ENCODE measurements around the gene SSH2. TPM values are rescaled to one million over a fixed set of nuclear protein-coding genes. Genes with fewer than 3 reads are reported as not detected.

Gene SSH2
- total RNA-seq, 1 donor from 2014 or later, result 37.6 TPM

GRCh38 chr17:29619251-29619650 lies 310.8 kb downstream of the SSH2 start:
- no peaks in the 10 kb centered on the region for H3K36me3 ChIP-seq
- no peaks in the 10 kb centered on the region for H3K9me3 ChIP-seq
- DNase-seq (ENCODE audit: extremely low spot score in 2 of 2), result no peak
- H3K27ac ChIP-seq, result no peak overlapping the region
- H3K4me3 ChIP-seq, result no peak overlapping the region
- intact Hi-C loops (cut with DNase I), result loop anchor here (5.0 kb wide), 1 partner anchor 37 kb away; no protein-coding TSS in a partner anchor
- no peak for TF ChIP-seq POLR2AphosphoS5 (IDR thresholded peaks at IDR 0.05; ENCODE audit: insufficient read depth in 1 of 2, low read depth in 1 of 2)
- no peak for TF ChIP-seq POLR2A (IDR thresholded peaks at IDR 0.05)
- no peak for TF ChIP-seq CTCF (IDR thresholded peaks at IDR 0.05)
- peaks cover 63% of the 10 kb centered on the region for H3K4me1 ChIP-seq
- no peaks in the 10 kb centered on the region for H3K27me3 ChIP-seq

DNA sequence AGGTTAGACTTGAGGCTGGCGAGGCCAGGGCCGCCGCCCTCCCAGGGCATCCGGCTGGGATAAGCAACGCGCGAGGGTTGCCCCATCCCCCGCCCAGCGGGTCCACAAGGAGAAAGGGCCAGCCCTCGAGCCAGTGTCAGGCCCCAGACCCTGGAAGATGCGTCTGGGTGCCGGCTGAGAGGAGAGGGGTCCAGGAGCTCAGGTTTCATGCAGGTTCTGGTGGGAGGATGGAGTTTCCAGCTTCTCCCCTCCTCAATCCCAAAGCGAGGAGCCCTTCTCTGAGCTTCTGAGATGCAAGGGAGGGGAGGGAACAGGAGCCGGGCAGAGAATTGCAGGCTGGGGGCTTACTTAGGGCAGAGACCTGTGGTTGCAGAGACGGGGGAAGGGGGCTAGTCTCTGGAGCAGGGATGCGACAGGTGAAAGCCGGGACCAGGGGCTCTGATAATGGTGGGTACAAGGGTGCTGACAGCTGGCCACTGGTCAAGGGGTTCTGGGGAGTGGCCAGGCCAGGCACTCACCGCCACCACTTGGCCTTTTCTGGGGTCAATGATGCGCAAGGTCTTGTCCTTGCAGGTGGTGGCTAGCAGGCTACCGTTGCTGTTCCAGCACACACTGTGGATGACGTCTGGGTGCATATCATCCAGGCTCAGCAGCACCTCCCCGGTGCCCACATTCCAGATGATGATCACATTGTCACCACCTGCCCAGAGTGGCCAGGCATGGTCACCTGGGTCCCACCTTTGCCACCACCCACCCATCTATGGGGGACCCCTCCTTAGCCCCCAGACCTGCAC lies 311.6 kb downstream of the SSH2 start:
- Histone ChIP-seq H3K27ac (peak overlapping the region; percentile 52), H3K9me3 (no peaks in the 10 kb centered on the region), H3K4me1 (peaks cover 71% of the 10 kb centered on the region), H3K36me3 (no peaks in the 10 kb centered on the region), H3K4me3 (peak overlapping the region; percentile 39 to 43), H3K27me3 (no peaks in the 10 kb centered on the region)
- intact Hi-C loops (cut with DNase I), result loop anchor here (5.0 kb wide), 1 partner anchor 36 kb away; no protein-coding TSS in a partner anchor
- DNase-seq (ENCODE audit: extremely low spot score in 2 of 2), result no peak
- no peak for TF ChIP-seq POLR2A (IDR thresholded peaks at IDR 0.05)
- no peak for TF ChIP-seq POLR2AphosphoS5 (IDR thresholded peaks at IDR 0.05; ENCODE audit: insufficient read depth in 1 of 2, low read depth in 1 of 2)
- no peak for TF ChIP-seq CTCF (IDR thresholded peaks at IDR 0.05)

GRCh38 chr17:29617481-29618271 lies 312.4 kb downstream of the SSH2 start:
- H3K4me1 ChIP-seq, result peaks cover 69% of the 10 kb centered on the region
- peak overlapping the region; percentile 39 to 43 for H3K4me3 ChIP-seq
- no peaks in the 10 kb centered on the region for H3K27me3 ChIP-seq
- intact Hi-C loops (cut with DNase I), result loop anchor here (5.0 kb wide), 1 partner anchor 35 kb away; no protein-coding TSS in a partner anchor
- H3K9me3 ChIP-seq, result no peaks in the 10 kb centered on the region
- TF ChIP-seq CTCF (IDR thresholded peaks at IDR 0.05) (peak in 2 of 3 experiments; percentile 54 to 62), POLR2AphosphoS5 (IDR thresholded peaks at IDR 0.05; ENCODE audit: insufficient read depth in 1 of 2, low read depth in 1 of 2) (peak; percentile 13 to 39), POLR2A (IDR thresholded peaks at IDR 0.05) (no peak)
- H3K36me3 ChIP-seq, result no peaks in the 10 kb centered on the region
- peak overlapping the region; percentile 52 for H3K27ac ChIP-seq
- DNase-seq (ENCODE audit: extremely low spot score in 2 of 2), result peak in 1 of 2 donors; percentile 87

GRCh38 chr17:29617125-29617480 lies 312.9 kb downstream of the SSH2 start:
- Histone ChIP-seq H3K4me1 (peaks cover 63% of the 10 kb centered on the region), H3K27ac (peak overlapping the region; percentile 52), H3K36me3 (no peaks in the 10 kb centered on the region), H3K9me3 (no peaks in the 10 kb centered on the region), H3K27me3 (no peaks in the 10 kb centered on the region), H3K4me3 (peak overlapping the region; percentile 39 to 43)
- peak in 1 of 2 donors; percentile 85 for DNase-seq (ENCODE audit: extremely low spot score in 2 of 2)
- intact Hi-C loops (cut with DNase I), result loop anchor here (5.0 kb wide), 1 partner anchor 35 kb away; no protein-coding TSS in a partner anchor
- peak in 2 of 3 experiments; percentile 62 to 66 for TF ChIP-seq CTCF (IDR thresholded peaks at IDR 0.05)
- TF ChIP-seq POLR2A (IDR thresholded peaks at IDR 0.05), result no peak
- peak in 1 of 2 donors; percentile 70 for TF ChIP-seq POLR2AphosphoS5 (IDR thresholded peaks at IDR 0.05; ENCODE audit: insufficient read depth in 1 of 2, low read depth in 1 of 2)
